Ectodermal cell (in vitro differentiated cells): ENCODE measurements around the gene SPATA45.

Experiments
- H3K27ac ChIP-seq: 2 replicates; pipeline ENCODE4 v1.7.0; 2013; ENCODE audit warnings: mild to moderate bottlenecking, low read depth, low read length; ENCODE audit not compliant: insufficient read depth, poor library complexity, severe bottlenecking
- H3K27me3 ChIP-seq: 2 replicates; pipeline ENCODE4 v1.7.0; 2013; ENCODE audit warnings: mild to moderate bottlenecking, low read length; ENCODE audit not compliant: insufficient read depth, control insufficient read depth, poor library complexity, severe bottlenecking
- H3K36me3 ChIP-seq: one replicate; pipeline ENCODE4 v1.7.0; 2013; ENCODE audit warnings: low read length; ENCODE audit not compliant: control insufficient read depth, insufficient read depth
- H3K4me1 ChIP-seq: one replicate; pipeline ENCODE4 v1.7.0; 2013; ENCODE audit warnings: low read length; ENCODE audit not compliant: control insufficient read depth, insufficient read depth
- H3K4me3 ChIP-seq: 2 replicates; pipeline ENCODE4 v1.7.0; 2013; ENCODE audit warnings: low read depth, low read length, control low read depth; ENCODE audit not compliant: insufficient read depth
- H3K9me3 ChIP-seq: 2 replicates; pipeline ENCODE4 v1.7.0; 2013; ENCODE audit warnings: mild to moderate bottlenecking, low read length, moderate library complexity; ENCODE audit not compliant: control insufficient read depth
- WGBS, 2 experiments: methylation state at CpG; one replicate each; pipeline ENCODE4 v1.1.7; 2013; ENCODE audit warnings: missing lambda C conversion rate in 2 of 2; 5-methylcytosine and 5-hydroxymethylcytosine counted together

SPATA45 gene

DNA sequence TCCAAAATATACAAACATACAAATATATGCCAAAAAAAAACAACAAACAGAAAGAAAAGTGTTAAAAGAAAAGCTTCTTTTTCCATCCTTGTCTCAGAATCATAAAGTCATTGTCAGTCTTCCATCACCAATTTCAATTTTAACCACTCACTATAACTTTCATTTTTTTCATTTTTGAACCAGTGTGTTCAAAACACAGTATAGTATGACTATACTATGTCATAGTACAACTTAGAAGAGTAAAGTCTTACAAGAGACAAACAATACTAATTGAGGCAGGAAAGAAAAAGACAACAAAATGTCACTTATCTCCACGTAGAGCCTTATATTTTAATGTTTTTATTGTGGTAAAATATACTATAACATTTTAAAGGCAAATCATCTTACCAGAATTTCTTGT lies 63.5 kb downstream of the SPATA45 start:
- Histone ChIP-seq H3K36me3 (peaks cover 46% of the 10 kb centered on the region), H3K9me3 (peaks cover 2% of the 10 kb centered on the region), H3K4me3 (no peak overlapping the region), H3K27ac (no peak overlapping the region), H3K27me3 (no peaks in the 10 kb centered on the region), H3K4me1 (no peaks in the 10 kb centered on the region)
- no CpG with 5 or more reads among the region's 1 CpG for WGBS, 2 experiments

DNA sequence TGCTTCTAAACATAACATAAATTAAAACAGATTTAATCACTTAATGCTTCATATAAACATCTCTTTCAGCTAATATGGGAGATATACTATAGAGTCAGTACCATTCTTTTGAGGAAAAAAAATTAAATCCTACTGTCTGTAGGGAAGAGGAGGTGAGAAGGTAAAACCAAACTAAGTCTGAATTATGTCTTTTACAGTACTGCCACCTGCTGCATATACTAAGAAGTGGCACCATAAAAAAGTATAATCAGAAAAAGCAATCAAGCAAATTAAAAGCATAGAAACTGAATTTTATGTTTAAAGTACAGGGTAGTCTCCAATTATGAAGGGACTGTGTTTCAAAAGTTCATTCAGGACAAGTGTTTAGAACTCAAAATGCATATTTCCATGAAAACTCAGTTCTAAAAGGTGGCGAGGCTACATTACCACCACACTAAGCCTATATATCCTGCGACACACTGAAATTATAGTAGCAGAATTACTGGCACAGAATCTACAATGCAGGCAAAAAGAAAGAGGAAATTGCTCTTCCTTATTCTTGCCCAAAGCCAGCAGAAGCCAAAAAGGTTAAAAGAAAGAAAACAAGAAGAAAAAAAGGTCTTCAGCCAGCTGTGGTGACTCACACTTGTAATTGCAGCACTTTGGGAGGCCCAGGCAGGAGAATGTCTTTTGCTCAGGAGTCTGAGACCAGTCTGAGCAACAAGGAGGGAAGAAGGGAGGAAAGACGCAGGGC lies 64.9 kb downstream of the SPATA45 start:
- Histone ChIP-seq H3K4me1 (no peaks in the 10 kb centered on the region), H3K4me3 (no peak overlapping the region), H3K36me3 (peaks cover 46% of the 10 kb centered on the region), H3K9me3 (peaks cover 2% of the 10 kb centered on the region), H3K27ac (no peak overlapping the region), H3K27me3 (no peaks in the 10 kb centered on the region)
- WGBS, 2 experiments = 92 to 97% methylated on average over 3 of the region's 3 CpGs

DNA sequence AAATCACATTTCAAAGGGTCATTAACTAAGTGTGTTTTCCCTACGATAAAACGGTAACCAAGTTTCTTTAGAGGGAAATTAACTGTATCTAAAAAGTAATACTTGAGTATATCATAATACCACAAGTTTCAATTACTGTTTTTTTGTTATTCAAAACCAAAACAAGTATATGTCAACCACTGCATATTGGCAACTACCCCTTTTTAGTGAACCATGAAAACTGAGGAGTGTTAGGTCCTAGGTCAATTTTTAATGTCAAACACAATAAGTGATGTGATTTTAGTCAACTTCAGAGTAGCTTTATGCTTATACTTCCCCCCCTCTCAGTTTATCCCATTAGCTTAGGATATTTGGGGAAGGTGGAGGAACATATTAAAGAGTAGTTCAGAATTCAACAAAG lies 66.2 kb downstream of the SPATA45 start:
- Histone ChIP-seq H3K9me3 (peaks cover 2% of the 10 kb centered on the region), H3K4me1 (no peaks in the 10 kb centered on the region), H3K4me3 (no peak overlapping the region), H3K27ac (no peak overlapping the region), H3K27me3 (no peaks in the 10 kb centered on the region), H3K36me3 (peaks cover 38% of the 10 kb centered on the region)
- 100% methylated on average over 2 of the region's 2 CpGs; no CpG with 5 or more reads in 1 of the 2 experiments for WGBS, 2 experiments

DNA sequence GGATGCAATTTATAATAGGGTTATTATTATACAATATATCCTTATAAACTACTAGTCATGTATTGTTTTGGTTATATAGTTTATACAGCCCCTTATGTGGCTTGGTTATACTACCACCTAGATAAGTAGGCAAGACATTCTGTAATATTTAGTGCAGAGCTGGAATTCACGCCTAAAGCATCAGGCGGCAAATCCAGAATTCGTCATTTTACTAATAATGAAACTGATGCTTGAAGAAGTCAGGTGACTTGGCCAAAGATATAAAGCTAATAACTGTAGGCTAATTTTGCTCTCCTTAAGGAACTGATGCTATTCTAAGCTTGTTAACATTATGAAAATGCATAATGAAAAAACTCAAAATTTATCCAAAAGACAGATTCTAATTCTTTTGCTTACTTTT lies 66.7 kb downstream of the SPATA45 start:
- no peak overlapping the region for H3K27ac ChIP-seq
- peaks cover 2% of the 10 kb centered on the region for H3K9me3 ChIP-seq
- H3K36me3 ChIP-seq = peaks cover 38% of the 10 kb centered on the region
- no peak overlapping the region for H3K4me3 ChIP-seq
- WGBS, 2 experiments = 98% methylated on average over 3 of the region's 3 CpGs
- no peaks in the 10 kb centered on the region for H3K27me3 ChIP-seq
- no peaks in the 10 kb centered on the region for H3K4me1 ChIP-seq
